HCT116 (cell line): ENCODE results near the gene GASK1A. TPM values are rescaled to one million over a fixed set of nuclear protein-coding genes. Genes with fewer than 3 reads are reported as not detected.

Experiments
- ATAC-seq: fragments of 200-7000 bp; cut with Tn5 transposase; 2 replicates; pipeline ENCODE4 v1.9.1; 2020; ENCODE audit warnings: mild to moderate bottlenecking, moderate library complexity
- BruUV-seq: library from RNA; stranded (reverse); fragments of 400-500 nt; replicated peaks from 2 replicates; lab custom pipeline; 2021; lab: Mats Ljungman, UMichigan
- CTCF ChIA-PET: fragments of 300-600 bp; sonication (Branson Sonifier 250); formaldehyde crosslinking; loops from one replicate; lab custom pipeline; 2021; ENCODE audit warnings: antibody characterized with exemption; lab: Charles Lee
- POLR2A ChIA-PET: fragments of 300-600, 350-600 bp; sonication (Branson Sonifier 250); formaldehyde crosslinking; loops from one replicate; lab custom pipeline; 2021; ENCODE audit warnings: antibody characterized with exemption; lab: Charles Lee
- RAD21 ChIA-PET, 2 experiments: fragments of 300-600 bp; sonication (Branson Sonifier 250); formaldehyde crosslinking; loops; one replicate each; lab custom pipeline; 2023; ENCODE audit warnings: low total read pairs in 2 of 2; ENCODE audit not compliant: uncharacterized antibody in 2 of 2, unreplicated experiment in 2 of 2, low non-redundant PET in 1 of 2; lab: Charles Lee
- DNase-seq: peaks from one replicate; pipeline ENCODE4 v3.0.0-alpha.2; 2010; ENCODE audit warnings: low read depth, low spot score
- H2AFZ ChIP-seq: fragments of 200-600 bp; shearing (Covaris generic), sonication (generic); 2 replicates; pipeline ENCODE4 v1.6.1; 2017; ENCODE audit warnings: low read depth, mixed run types, mixed read lengths, antibody characterized with exemption, low read length; ENCODE audit not compliant: poor library complexity, severe bottlenecking
- H3K27ac ChIP-seq: 2 replicates; pipeline ENCODE4 v1.5.1; 2012; ENCODE audit warnings: low read depth, low read length
- H3K27me3 ChIP-seq: fragments of 200-600 bp; sonication (generic); 2 replicates; pipeline ENCODE4 v1.6.1; 2016; ENCODE audit warnings: mixed run types, low read length, mixed read lengths; ENCODE audit not compliant: insufficient read depth
- H3K36me3 ChIP-seq, 2 experiments: fragments of 200-500 bp in 1 of 2; fragments of 200-600 bp in 1 of 2; sonication (Bioruptor generic) in 1 of 2; sonication (generic) in 1 of 2; 2 replicates each; pipeline versions ENCODE4 v1.5.1 to v1.6.1; 2014 to 2016; ENCODE audit warnings: low read length in 2 of 2, inconsistent platforms in 1 of 2, mixed read lengths in 1 of 2, mixed run types in 1 of 2; ENCODE audit not compliant: insufficient read depth in 2 of 2, control insufficient read depth in 1 of 2
- H3K4me1 ChIP-seq, 2 experiments: fragments of 200-600 bp in 1 of 2; sonication (generic) in 1 of 2; 2 replicates each; pipeline versions ENCODE4 v1.5.1 to v1.6.1; 2012 to 2017; ENCODE audit warnings: low read length in 2 of 2, inconsistent platforms in 1 of 2, mild to moderate bottlenecking in 1 of 2, mixed read lengths in 1 of 2, mixed run types in 1 of 2, moderate library complexity in 1 of 2; ENCODE audit not compliant: insufficient read depth in 2 of 2, control insufficient read depth in 1 of 2
- H3K4me2 ChIP-seq: fragments of 200-600 bp; sonication (generic); 2 replicates; pipeline ENCODE4 v1.6.1; 2017; ENCODE audit warnings: mixed run types, low read length, mixed read lengths
- H3K4me3 ChIP-seq, 2 experiments: fragments of 200-600 bp in 1 of 2; sonication (generic) in 1 of 2; replicated peaks in 1 of 2; 2 replicates each; pipeline ENCODE4 v1.5.1; 2011 to 2016; ENCODE audit warnings: low read length in 2 of 2, control low read depth in 1 of 2, low read depth in 1 of 2, mild to moderate bottlenecking in 1 of 2, mixed read lengths in 1 of 2, mixed run types in 1 of 2
- H3K79me2 ChIP-seq: fragments of 200-600 bp; sonication (generic); 2 replicates; pipeline ENCODE4 v1.6.1; 2017; ENCODE audit warnings: mild to moderate bottlenecking, mixed run types, low read length, moderate library complexity, mixed read lengths; ENCODE audit not compliant: insufficient read depth
- H3K9ac ChIP-seq: fragments of 200-600 bp; sonication (generic); 2 replicates; pipeline ENCODE4 v1.6.1; 2016; ENCODE audit warnings: low read length, mixed read lengths
- H3K9me2 ChIP-seq: fragments of 200-600 bp; sonication (generic), shearing (Covaris generic); 2 replicates; pipeline ENCODE4 v1.6.1; 2017; ENCODE audit warnings: mixed run types, mild to moderate bottlenecking, moderate library complexity; ENCODE audit not compliant: insufficient read depth
- H3K9me3 ChIP-seq, 2 experiments: fragments of 200-500 bp in 1 of 2; fragments of 200-600 bp in 1 of 2; sonication (Bioruptor generic) in 1 of 2; sonication (generic) in 1 of 2; 2 replicates each; pipeline ENCODE4 v1.6.1; 2014 to 2017; ENCODE audit warnings: low read length in 2 of 2, mixed read lengths in 2 of 2, inconsistent platforms in 1 of 2, low read depth in 1 of 2, mild to moderate bottlenecking in 1 of 2, mixed run types in 1 of 2, moderate library complexity in 1 of 2; ENCODE audit not compliant: control insufficient read depth in 1 of 2, insufficient read depth in 1 of 2
- H4K20me1 ChIP-seq: fragments of 200-600 bp; sonication (generic), shearing (Covaris generic); 2 replicates; pipeline ENCODE4 v1.6.1; 2017; ENCODE audit warnings: mixed run types, mild to moderate bottlenecking, moderate library complexity; ENCODE audit not compliant: insufficient read depth
- CTCF ChIP-seq, 3 experiments: fragments of 200-600 bp in 1 of 3; sonication (generic) in 1 of 3; IDR thresholded peaks in 2 of 3; conservative IDR thresholded peaks in 1 of 3; 2 replicates each; pipeline ENCODE4 v1.5.1; 2012 to 2017; ENCODE audit warnings: low read depth in 2 of 3, low read length in 2 of 3, antibody characterized with exemption in 1 of 3, borderline replicate concordance in 1 of 3, control low read depth in 1 of 3, mild to moderate bottlenecking in 1 of 3, mixed read lengths in 1 of 3, mixed run types in 1 of 3, moderate library complexity in 1 of 3; ENCODE audit not compliant: insufficient read depth in 1 of 3
- EZH2 ChIP-seq: fragments of 200-600 bp; sonication (generic); IDR thresholded peaks from 2 replicates; pipeline ENCODE4 v1.6.1; 2017; ENCODE audit warnings: antibody characterized with exemption, mixed run types
- EZH2phosphoT487 ChIP-seq: fragments of 200-600 bp; IDR thresholded peaks from 2 replicates; pipeline ENCODE4 v1.6.1; 2018; ENCODE audit warnings: antibody characterized with exemption, borderline replicate concordance
- FOSL1 ChIP-seq: IDR thresholded peaks from 2 replicates; pipeline ENCODE4 v1.6.1; 2012; ENCODE audit warnings: low read depth
- JUND ChIP-seq: IDR thresholded peaks from 2 replicates; pipeline ENCODE4 v1.6.1; 2012
- MAX ChIP-seq: IDR thresholded peaks from 2 replicates; pipeline ENCODE4 v1.6.1; 2012
- POLR2A ChIP-seq: IDR thresholded peaks from 2 replicates; pipeline ENCODE4 v1.7.0; 2011; ENCODE audit warnings: borderline replicate concordance; ENCODE audit not compliant: insufficient read depth, insufficient read length; ENCODE audit errors: extremely low read depth
- REST ChIP-seq: IDR thresholded peaks from 2 replicates; pipeline ENCODE4 v1.6.1; 2012; ENCODE audit warnings: low read depth
- SIN3A ChIP-seq: IDR thresholded peaks from 2 replicates; pipeline ENCODE4 v1.6.1; 2012; ENCODE audit warnings: low read depth
- TCF7L2 ChIP-seq: IDR thresholded peaks from 2 replicates; pipeline ENCODE4 v1.7.0; 2011; ENCODE audit warnings: borderline replicate concordance, inconsistent platforms; ENCODE audit not compliant: insufficient read depth, insufficient read length; ENCODE audit errors: extremely low read depth
- ZBTB33 ChIP-seq: IDR thresholded peaks from 2 replicates; pipeline ENCODE4 v1.6.1; 2011; ENCODE audit warnings: mild to moderate bottlenecking, low read length, moderate library complexity; ENCODE audit not compliant: insufficient replicate concordance; ENCODE audit errors: extremely low read depth
- ZFX ChIP-seq: fragments of 450-650 bp; IDR thresholded peaks from 2 replicates; pipeline ENCODE4 v1.6.1; 2017
- intact Hi-C: fragments of 100-400 bp; cut with micrococcal nuclease; formaldehyde crosslinking; loops from 2 replicates; pipeline ENCODE4 v1.10.0; 2022
- total RNA-seq: library from RNA; stranded (reverse); gene quantifications from one replicate; pipeline ENCODE4 v1.2.1, GENCODE V29; 2021; ENCODE audit not compliant: unreplicated experiment

The GASK1A gene
- total RNA-seq, 1 experiment from 2014 or later, result 1.0 TPM

GRCh38 chr3:43015991-43016865 is 37.1 kb downstream of the GASK1A start (continued):
- TF ChIP-seq REST (no peak), CTCF (IDR thresholded peaks at IDR 0.05 in 2 of 3, conservative IDR thresholded peaks at IDR 0.05 in 1 of 3; ENCODE audit: borderline replicate concordance in 1 of 3, insufficient read depth in 1 of 3, low read depth in 2 of 3, low read length in 2 of 3) (no peak), SIN3A (no peak), TCF7L2 (no peak), JUND (no peak), EZH2 (no peak), POLR2A (no peak), ZFX (no peak)

GRCh38 chr3:43017004-43017403 is 37.9 kb downstream of the GASK1A start:
- H4K20me1 ChIP-seq, result no peaks in the 10 kb centered on the region
- ATAC-seq, result no peak
- H3K4me3 ChIP-seq, result no peak overlapping the region
- no peak for DNase-seq
- POLR2A ChIA-PET, result no interaction called here
- H3K79me2 ChIP-seq, result no peaks in the 10 kb centered on the region
- intact Hi-C loops, result no loop called here
- CTCF ChIA-PET, result no interaction called here
- no peak overlapping the region for H3K4me2 ChIP-seq
- TF ChIP-seq SIN3A, result no peak
- TF ChIP-seq ZBTB33, result no peak
- TF ChIP-seq JUND, result no peak
- TF ChIP-seq MAX, result no peak
- no peak for TF ChIP-seq EZH2phosphoT487
- no peak for TF ChIP-seq CTCF (IDR thresholded peaks at IDR 0.05 in 2 of 3, conservative IDR thresholded peaks at IDR 0.05 in 1 of 3; ENCODE audit: borderline replicate concordance in 1 of 3, insufficient read depth in 1 of 3, low read depth in 2 of 3, low read length in 2 of 3)
- no peak for TF ChIP-seq FOSL1
- TF ChIP-seq EZH2, result no peak
- TF ChIP-seq POLR2A, result no peak
- no peaks in the 10 kb centered on the region for H3K27me3 ChIP-seq
- no TSS peak for BruUV-seq
- RAD21 ChIA-PET, result no interaction called here
- no peaks in the 10 kb centered on the region for H3K36me3 ChIP-seq
- H3K9me3 ChIP-seq, result no peaks in the 10 kb centered on the region
- no peak overlapping the region for H3K27ac ChIP-seq
- H3K4me1 ChIP-seq, result peaks cover 0 to 8% of the 10 kb centered on the region in 2 experiments; a peak in 1 of 4 replicates
- H3K9ac ChIP-seq, result no peak overlapping the region
- H2AFZ ChIP-seq, result no peak overlapping the region
- H3K9me2 ChIP-seq, result no peaks in the 10 kb centered on the region
